HepG2 (cell line): ENCODE results near the gene CBLN3. TPM values are rescaled to one million over a fixed set of nuclear protein-coding genes. Genes with fewer than 3 reads are reported as not detected.
A peak's percentile ranks its signal among the peaks of the same experiment; 100 is the strongest.

Experiments used
- CBX1 ChIP-seq: IDR thresholded peaks from one replicate; pipeline ENCODE4 v1.6.1; 2016; ENCODE audit warnings: antibody characterized with exemption, low read depth
- GFI1 ChIP-seq: sonication (generic); formaldehyde crosslinking; IDR thresholded peaks from 2 replicates; pipeline ENCODE4 v1.5.0; 2020; ENCODE audit warnings: missing genetic modification reagents, mild to moderate bottlenecking, borderline replicate concordance
- HOXA9 ChIP-seq: sonication (generic); formaldehyde crosslinking; IDR thresholded peaks from 2 replicates; pipeline ENCODE4 v1.8.1; 2022; ENCODE audit warnings: missing genetic modification reagents, mild to moderate bottlenecking, moderate library complexity, borderline replicate concordance
- IRF2 ChIP-seq: IDR thresholded peaks from 2 replicates; pipeline ENCODE4 v1.6.1; 2018; ENCODE audit warnings: missing genetic modification reagents, missing compliant biosample characterization
- NCOA2 ChIP-seq: sonication (generic); formaldehyde crosslinking; IDR thresholded peaks from 2 replicates; pipeline ENCODE4 v1.8.0; 2022; ENCODE audit warnings: inconsistent platforms
- NFE2L1 ChIP-seq: sonication (generic); formaldehyde crosslinking; IDR thresholded peaks from 2 replicates; pipeline ENCODE4 v1.4.0; 2020; ENCODE audit warnings: missing genetic modification reagents, mild to moderate bottlenecking, borderline replicate concordance
- NPAS2 ChIP-seq: sonication (generic); formaldehyde crosslinking; IDR thresholded peaks from 2 replicates; pipeline ENCODE4 v1.8.0; 2022; ENCODE audit warnings: mild to moderate bottlenecking, missing genetic modification reagents, borderline replicate concordance
- PHF5A ChIP-seq: IDR thresholded peaks from one replicate; pipeline ENCODE4 v1.6.1; 2018; ENCODE audit warnings: low read depth, missing genetic modification reagents; ENCODE audit not compliant: unreplicated experiment
- ZC3H4 ChIP-seq: sonication (generic); formaldehyde crosslinking; IDR thresholded peaks from 2 replicates; pipeline ENCODE4 v1.4.0; 2020; ENCODE audit warnings: missing genetic modification reagents, borderline replicate concordance
- ZNF17 ChIP-seq: sonication (generic); formaldehyde crosslinking; IDR thresholded peaks from 2 replicates; pipeline ENCODE4 v1.5.0; 2020; ENCODE audit warnings: mild to moderate bottlenecking, missing genetic modification reagents
- ZNF510 ChIP-seq: sonication (generic); formaldehyde crosslinking; IDR thresholded peaks from 2 replicates; pipeline ENCODE4 v1.4.0; 2020; ENCODE audit warnings: low read depth, mild to moderate bottlenecking, missing genetic modification reagents
- ZNF564 ChIP-seq: sonication (generic); formaldehyde crosslinking; IDR thresholded peaks from 2 replicates; pipeline ENCODE4 v1.8.1; 2023; ENCODE audit warnings: mild to moderate bottlenecking, missing genetic modification reagents
- ZNF781 ChIP-seq: sonication (generic); formaldehyde crosslinking; IDR thresholded peaks from 2 replicates; pipeline ENCODE4 v1.5.1; 2020; ENCODE audit warnings: borderline replicate concordance, mild to moderate bottlenecking, missing genetic modification reagents; ENCODE audit errors: not compliant biosample characterization
- polyA plus RNA-seq, 8 experiments: library from polyadenylated mRNA; depleted of rRNA in 3 of 8; stranded (reverse) in 7 of 8; unstranded in 1 of 8; fragments of >200 nt; fragmentation: Illumina TruSeq in 4 of 8; extraction: Trizol in 4 of 8; gene quantifications; 2 replicates each; pipeline versions ENCODE4 v1.2.1 to v1.2.3, GENCODE V29; 2011 to 2016; ENCODE audit warnings: low read depth in 4 of 8, missing spikeins in 1 of 8, mixed read lengths in 1 of 8; ENCODE audit not compliant: insufficient read depth in 1 of 8
- total RNA-seq, 5 experiments: library from RNA; depleted of rRNA; stranded (reverse); fragments of >200 nt; fragmentation: Illumina TruSeq; extraction: Trizol; gene quantifications; 2 replicates each; pipeline ENCODE4 v1.2.3, GENCODE V29; 2016; ENCODE audit warnings: low read depth in 1 of 5
- TF ChIP-seq, protein P1 (sequence below): conservative IDR thresholded peaks from 2 replicates; pipeline ENCODE4 v1.6.1; 2018; ENCODE audit warnings: missing genetic modification reagents
- TF ChIP-seq, protein P2 (sequence below): sonication (generic); formaldehyde crosslinking; IDR thresholded peaks from 2 replicates; pipeline ENCODE4 v1.4.0; 2020; ENCODE audit warnings: missing genetic modification reagents; ENCODE audit errors: not compliant biosample characterization
- TF ChIP-seq, protein P3 (sequence below): sonication (generic); formaldehyde crosslinking; IDR thresholded peaks from 2 replicates; pipeline ENCODE4 v1.8.1; 2023; ENCODE audit warnings: missing genetic modification reagents, inconsistent platforms, borderline replicate concordance
- TF ChIP-seq, protein P4 (sequence below): sonication (generic); formaldehyde crosslinking; conservative IDR thresholded peaks from 2 replicates; pipeline ENCODE4 v1.8.0; 2022; ENCODE audit warnings: mild to moderate bottlenecking, moderate library complexity, missing genetic modification reagents
- TF ChIP-seq, protein P5 (sequence below): IDR thresholded peaks from 2 replicates; pipeline ENCODE4 v1.6.1; 2018; ENCODE audit warnings: missing genetic modification reagents, mild to moderate bottlenecking, missing compliant biosample characterization
- TF ChIP-seq, protein P6 (sequence below): fragments of 450-650 bp; IDR thresholded peaks from 2 replicates; pipeline ENCODE4 v1.6.1; 2017
- TF ChIP-seq, protein P7 (sequence below): sonication (generic); formaldehyde crosslinking; IDR thresholded peaks from 2 replicates; pipeline ENCODE4 v1.4.0; 2020; ENCODE audit warnings: missing genetic modification reagents, low read depth, mild to moderate bottlenecking, borderline replicate concordance

Gene CBLN3
- total and polyA plus RNA-seq, 2 of the 13 experiments (the other 11 are each of a cell fraction or from before 2014, with no cell fraction given) = 0.66 to 0.98 TPM

DNA sequence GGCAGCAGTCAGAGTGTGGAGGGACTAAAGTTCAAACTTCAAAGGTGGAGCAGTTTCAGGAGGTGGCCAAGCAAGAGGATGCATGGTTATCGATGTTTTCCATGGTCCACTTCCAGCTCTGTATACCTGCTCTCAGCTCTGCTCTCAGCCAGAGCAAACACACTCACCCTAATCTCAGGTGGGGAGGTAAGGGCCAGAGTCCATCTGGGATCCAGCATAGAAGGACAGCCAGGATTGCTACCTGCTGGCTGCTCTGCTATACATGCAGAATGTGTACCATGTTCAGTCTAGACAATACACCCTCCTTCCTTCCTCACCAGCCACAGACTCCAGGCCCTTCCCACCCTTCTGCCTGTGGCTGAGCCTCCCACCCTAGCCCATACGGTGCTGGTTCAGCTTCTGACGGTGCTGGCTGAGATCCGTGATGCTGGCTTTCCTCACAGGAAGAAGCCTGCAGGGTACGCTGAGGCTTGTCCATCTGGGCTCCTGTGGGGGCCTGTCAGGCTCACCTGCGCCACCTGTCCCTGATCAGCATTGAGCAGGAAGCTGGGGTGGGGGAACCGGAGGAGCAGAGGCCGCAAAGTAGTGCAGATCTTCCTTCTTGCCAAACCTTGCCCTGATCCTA lies 2.4 kb downstream of the CBLN3 start (continued):
- TF ChIP-seq, protein P1, sequence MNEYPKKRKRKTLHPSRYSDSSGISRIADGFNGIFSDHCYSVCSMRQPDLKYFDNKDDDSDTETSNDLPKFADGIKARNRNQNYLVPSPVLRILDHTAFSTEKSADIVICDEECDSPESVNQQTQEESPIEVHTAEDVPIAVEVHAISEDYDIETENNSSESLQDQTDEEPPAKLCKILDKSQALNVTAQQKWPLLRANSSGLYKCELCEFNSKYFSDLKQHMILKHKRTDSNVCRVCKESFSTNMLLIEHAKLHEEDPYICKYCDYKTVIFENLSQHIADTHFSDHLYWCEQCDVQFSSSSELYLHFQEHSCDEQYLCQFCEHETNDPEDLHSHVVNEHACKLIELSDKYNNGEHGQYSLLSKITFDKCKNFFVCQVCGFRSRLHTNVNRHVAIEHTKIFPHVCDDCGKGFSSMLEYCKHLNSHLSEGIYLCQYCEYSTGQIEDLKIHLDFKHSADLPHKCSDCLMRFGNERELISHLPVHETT (CRISPR knock-in tag) = no peak; the same call in 1 of the 2 replicates
- TF ChIP-seq GFI1 = no peak
- no peak for TF ChIP-seq ZNF564
- TF ChIP-seq, protein P2, sequence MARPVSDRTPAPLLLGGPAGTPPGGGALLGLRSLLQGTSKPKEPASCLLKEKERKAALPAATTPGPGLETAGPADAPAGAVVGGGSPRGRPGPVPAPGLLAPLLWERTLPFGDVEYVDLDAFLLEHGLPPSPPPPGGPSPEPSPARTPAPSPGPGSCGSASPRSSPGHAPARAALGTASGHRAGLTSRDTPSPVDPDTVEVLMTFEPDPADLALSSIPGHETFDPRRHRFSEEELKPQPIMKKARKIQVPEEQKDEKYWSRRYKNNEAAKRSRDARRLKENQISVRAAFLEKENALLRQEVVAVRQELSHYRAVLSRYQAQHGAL = no peak
- no peak for TF ChIP-seq NPAS2
- peak; percentile 83; the same call in 1 of the 2 replicates for TF ChIP-seq ZC3H4
- peak; percentile 52; the same call in 1 of the 2 replicates for TF ChIP-seq NCOA2 (CRISPR knock-in tag)
- no peak for TF ChIP-seq ZNF17 (CRISPR knock-in tag)
- TF ChIP-seq, protein P3, sequence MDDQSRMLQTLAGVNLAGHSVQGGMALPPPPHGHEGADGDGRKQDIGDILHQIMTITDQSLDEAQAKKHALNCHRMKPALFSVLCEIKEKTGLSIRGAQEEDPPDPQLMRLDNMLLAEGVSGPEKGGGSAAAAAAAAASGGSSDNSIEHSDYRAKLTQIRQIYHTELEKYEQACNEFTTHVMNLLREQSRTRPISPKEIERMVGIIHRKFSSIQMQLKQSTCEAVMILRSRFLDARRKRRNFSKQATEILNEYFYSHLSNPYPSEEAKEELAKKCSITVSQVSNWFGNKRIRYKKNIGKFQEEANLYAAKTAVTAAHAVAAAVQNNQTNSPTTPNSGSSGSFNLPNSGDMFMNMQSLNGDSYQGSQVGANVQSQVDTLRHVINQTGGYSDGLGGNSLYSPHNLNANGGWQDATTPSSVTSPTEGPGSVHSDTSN (CRISPR knock-in tag) = no peak
- TF ChIP-seq, protein P4, sequence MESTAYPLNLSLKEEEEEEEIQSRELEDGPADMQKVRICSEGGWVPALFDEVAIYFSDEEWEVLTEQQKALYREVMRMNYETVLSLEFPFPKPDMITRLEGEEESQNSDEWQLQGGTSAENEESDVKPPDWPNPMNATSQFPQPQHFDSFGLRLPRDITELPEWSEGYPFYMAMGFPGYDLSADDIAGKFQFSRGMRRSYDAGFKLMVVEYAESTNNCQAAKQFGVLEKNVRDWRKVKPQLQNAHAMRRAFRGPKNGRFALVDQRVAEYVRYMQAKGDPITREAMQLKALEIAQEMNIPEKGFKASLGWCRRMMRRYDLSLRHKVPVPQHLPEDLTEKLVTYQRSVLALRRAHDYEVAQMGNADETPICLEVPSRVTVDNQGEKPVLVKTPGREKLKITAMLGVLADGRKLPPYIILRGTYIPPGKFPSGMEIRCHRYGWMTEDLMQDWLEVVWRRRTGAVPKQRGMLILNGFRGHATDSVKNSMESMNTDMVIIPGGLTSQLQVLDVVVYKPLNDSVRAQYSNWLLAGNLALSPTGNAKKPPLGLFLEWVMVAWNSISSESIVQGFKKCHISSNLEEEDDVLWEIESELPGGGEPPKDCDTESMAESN (CRISPR knock-in tag) = peak; percentile 77; the same call in 1 of the 2 replicates
- no peak for TF ChIP-seq HOXA9 (CRISPR knock-in tag)
- peak; percentile 75; the same call in 1 of the 2 replicates for TF ChIP-seq ZNF510 (CRISPR knock-in tag)
- 0 out of 2 replicates have a peak, but pooled peaks have one; percentile 71 for TF ChIP-seq IRF2 (CRISPR knock-in tag)
- TF ChIP-seq PHF5A (CRISPR knock-in tag) = peak; percentile 86
- 0 out of 2 replicates have a peak, but pooled peaks have one; percentile 36 for TF ChIP-seq NFE2L1 (CRISPR knock-in tag)
- TF ChIP-seq, protein P5, sequence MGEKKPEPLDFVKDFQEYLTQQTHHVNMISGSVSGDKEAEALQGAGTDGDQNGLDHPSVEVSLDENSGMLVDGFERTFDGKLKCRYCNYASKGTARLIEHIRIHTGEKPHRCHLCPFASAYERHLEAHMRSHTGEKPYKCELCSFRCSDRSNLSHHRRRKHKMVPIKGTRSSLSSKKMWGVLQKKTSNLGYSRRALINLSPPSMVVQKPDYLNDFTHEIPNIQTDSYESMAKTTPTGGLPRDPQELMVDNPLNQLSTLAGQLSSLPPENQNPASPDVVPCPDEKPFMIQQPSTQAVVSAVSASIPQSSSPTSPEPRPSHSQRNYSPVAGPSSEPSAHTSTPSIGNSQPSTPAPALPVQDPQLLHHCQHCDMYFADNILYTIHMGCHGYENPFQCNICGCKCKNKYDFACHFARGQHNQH = peak; percentile 86; the same call in 1 of the 2 replicates
- TF ChIP-seq, protein P6, sequence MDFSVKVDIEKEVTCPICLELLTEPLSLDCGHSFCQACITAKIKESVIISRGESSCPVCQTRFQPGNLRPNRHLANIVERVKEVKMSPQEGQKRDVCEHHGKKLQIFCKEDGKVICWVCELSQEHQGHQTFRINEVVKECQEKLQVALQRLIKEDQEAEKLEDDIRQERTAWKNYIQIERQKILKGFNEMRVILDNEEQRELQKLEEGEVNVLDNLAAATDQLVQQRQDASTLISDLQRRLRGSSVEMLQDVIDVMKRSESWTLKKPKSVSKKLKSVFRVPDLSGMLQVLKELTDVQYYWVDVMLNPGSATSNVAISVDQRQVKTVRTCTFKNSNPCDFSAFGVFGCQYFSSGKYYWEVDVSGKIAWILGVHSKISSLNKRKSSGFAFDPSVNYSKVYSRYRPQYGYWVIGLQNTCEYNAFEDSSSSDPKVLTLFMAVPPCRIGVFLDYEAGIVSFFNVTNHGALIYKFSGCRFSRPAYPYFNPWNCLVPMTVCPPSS = no peak
- TF ChIP-seq, protein P7, sequence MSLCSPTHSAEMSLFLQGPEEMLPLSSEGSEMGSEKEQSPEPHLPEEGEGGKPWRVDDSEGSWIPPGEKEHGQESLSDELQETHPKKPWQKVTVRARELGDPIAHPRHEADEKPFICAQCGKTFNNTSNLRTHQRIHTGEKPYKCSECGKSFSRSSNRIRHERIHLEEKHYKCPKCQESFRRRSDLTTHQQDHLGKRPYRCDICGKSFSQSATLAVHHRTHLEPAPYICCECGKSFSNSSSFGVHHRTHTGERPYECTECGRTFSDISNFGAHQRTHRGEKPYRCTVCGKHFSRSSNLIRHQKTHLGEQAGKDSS (CRISPR knock-in tag) = peak; percentile 71; the same call in 1 of the 2 replicates
- no peak for TF ChIP-seq ZNF781 (CRISPR knock-in tag)
- TF ChIP-seq CBX1 = peak; percentile 29
